M059J (cell line): Measurements from ENCODE around the gene DCAF8L1. TPM values are rescaled to one million over a fixed set of nuclear protein-coding genes. Genes with fewer than 3 reads are reported as not detected.

Experiments used
- total RNA-seq: library from RNA; depleted of rRNA; stranded (reverse); fragments of >200 nt; shearing (Covaris generic); gene quantifications from 2 replicates; pipeline ENCODE4 v1.2.3, GENCODE V29; 2014; rRNA removed

DCAF8L1 gene
- total RNA-seq, 1 experiment from 2014 or later, result not detected

Other genes with a start within 250 kb of the DCAF8L1 start
- 0.10 TPM in 1 of 2 replicates, not detected in the other for gene MAGEB10, start 173.5 kb downstream of the DCAF8L1 start, total RNA-seq